GM10266 (cell line): Measurements from ENCODE around the gene PROCA1.

Experiments
- DNase-seq: peaks from one replicate; pipeline ENCODE4 v3.0.0; 2012; ENCODE audit errors: extremely low spot score
- TF ChIP-seq, protein P1 (sequence below): IDR thresholded peaks from 2 replicates; pipeline ENCODE4 v1.5.1; 2012; ENCODE audit warnings: mild to moderate bottlenecking, low read depth; ENCODE audit not compliant: control insufficient read depth, insufficient read depth; ENCODE audit errors: missing control alignments

PROCA1 gene

DNA sequence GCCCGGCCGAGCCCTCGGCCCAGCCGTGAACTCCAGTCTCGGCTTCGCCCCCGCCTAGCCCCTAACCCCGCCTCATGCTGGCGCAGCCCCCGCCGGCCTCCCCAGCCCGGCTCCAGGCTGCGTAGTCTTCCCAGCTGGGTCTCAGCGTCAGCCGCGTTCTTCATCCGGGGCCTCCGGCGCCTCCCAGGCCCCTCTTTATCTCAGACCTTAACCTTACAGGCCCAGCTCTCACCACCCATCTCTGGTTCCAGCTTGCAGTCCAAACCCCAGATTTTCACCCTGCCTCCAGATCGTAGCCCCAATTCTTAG, at the start of gene PROCA1:
PROCA1 (minus strand) TSS at position 166 of the 309 bp plus-strand sequence. CDS start 228 bp downstream, outside the sequence.
- DNase-seq, result peak; percentile 47
- TF ChIP-seq, protein P1, sequence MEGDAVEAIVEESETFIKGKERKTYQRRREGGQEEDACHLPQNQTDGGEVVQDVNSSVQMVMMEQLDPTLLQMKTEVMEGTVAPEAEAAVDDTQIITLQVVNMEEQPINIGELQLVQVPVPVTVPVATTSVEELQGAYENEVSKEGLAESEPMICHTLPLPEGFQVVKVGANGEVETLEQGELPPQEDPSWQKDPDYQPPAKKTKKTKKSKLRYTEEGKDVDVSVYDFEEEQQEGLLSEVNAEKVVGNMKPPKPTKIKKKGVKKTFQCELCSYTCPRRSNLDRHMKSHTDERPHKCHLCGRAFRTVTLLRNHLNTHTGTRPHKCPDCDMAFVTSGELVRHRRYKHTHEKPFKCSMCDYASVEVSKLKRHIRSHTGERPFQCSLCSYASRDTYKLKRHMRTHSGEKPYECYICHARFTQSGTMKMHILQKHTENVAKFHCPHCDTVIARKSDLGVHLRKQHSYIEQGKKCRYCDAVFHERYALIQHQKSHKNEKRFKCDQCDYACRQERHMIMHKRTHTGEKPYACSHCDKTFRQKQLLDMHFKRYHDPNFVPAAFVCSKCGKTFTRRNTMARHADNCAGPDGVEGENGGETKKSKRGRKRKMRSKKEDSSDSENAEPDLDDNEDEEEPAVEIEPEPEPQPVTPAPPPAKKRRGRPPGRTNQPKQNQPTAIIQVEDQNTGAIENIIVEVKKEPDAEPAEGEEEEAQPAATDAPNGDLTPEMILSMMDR, result no peak

DNA sequence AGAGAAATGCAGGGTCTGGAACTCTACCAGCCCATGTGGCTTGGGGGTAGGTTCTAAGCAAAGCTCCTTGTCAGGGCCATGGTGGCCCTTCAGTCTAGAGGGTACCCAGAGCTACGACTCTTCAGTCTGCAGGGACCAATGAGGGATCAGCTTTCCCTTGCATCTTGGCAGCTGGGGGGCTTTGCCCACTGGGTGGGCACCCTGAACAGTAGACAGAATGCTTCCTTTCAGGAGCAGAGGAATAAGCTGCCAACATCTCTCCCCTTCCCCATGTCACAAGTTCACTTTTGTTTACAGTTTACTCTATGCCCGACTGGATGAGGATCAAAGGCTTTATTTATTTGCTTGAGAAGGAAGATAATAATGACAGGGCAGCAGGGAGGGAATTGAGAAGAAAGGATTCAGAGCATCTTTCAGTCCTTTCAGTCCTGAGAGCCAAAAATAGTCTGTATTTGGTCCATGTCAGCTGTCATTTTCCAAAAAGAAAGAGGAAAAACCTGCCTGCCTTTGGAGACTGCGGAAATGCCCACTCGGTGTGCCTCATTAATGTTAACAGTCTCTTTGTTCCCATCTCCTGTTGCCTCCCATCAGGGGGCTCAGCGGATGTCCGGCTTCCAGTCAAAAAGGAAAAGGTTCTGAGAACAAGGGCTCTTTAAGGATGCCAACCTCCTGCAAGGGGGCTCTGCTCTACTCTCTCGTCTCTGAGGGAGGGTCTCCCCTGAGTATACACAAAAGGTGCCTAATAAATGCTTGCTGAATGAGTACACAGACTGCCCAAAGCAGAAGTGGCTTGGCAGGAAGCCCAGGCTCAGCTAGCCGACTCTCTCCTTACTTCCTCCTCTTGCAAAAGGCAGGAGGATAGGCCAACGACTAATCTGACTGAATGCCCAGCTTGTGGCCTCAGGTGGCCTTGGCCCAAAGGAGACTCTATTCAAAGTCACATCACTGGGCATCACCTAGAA, 49.2 kb upstream of the PROCA1 start:
- DNase-seq, result no peak
- TF ChIP-seq, protein P1, result no peak

GRCh38 chr17:28759256-28759865, 47.7 kb upstream of the PROCA1 start:
- no peak for DNase-seq
- TF ChIP-seq, protein P1, result no peak

DNA sequence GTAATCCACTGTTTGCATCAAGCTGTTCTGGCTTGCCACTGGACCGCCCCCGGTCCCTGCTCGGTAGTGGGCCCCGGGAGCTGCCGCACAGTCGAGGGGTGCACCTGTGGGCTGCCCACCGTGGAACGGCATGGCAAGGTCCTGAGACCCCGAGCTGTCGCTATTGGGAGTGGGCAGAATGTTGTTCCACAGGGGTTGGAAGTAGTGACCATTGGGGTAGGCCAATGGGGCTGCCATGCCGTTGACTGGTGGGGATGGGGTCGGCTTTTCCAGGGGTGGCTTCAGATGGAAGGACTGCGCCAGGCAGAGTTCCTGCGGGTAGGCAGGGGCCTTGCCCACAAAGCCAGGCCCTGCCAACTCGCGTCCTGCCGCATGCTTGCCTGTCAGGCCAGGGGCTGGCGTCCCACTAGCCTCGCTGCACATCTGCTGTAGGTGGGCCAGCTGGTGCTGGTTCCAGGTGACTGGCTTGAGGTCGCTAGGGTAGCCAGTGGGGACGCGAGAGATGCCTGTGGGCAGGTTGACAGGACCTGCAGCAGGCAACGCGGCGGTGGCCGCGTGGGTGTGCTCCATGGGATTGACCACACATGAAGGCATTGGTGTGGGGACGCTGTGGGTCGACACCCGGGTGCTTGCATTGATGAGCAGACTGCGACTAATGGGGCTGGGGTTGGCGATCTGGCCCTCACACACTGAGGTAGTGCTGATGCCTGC, 46.9 kb upstream of the PROCA1 start:
- TF ChIP-seq, protein P1, result no peak

GRCh38 chr17:28756049-28756804, 44.5 kb upstream of the PROCA1 start:
- no peak for DNase-seq
- TF ChIP-seq, protein P1, result no peak

More for the DNA sequence above, 46.9 kb upstream of the PROCA1 start:
- no peak for DNase-seq

GRCh38 chr17:28755486-28755885, 43.8 kb upstream of the PROCA1 start:
- TF ChIP-seq, protein P1, result no peak
- no peak for DNase-seq
